GM23338 (cell line): Measurements from ENCODE around the gene CNDP2. TPM values are rescaled to one million over a fixed set of nuclear protein-coding genes. Genes with fewer than 3 reads are reported as not detected.

Source experiments
- ATAC-seq: fragments of 200-7000 bp; cut with Tn5 transposase; 3 replicates; pipeline ENCODE4 v1.9.1; 2020
- DNase-seq: peaks from one replicate; pipeline ENCODE4 v3.0.0-alpha.2; 2015; ENCODE audit warnings: low spot score
- H2AFZ ChIP-seq: fragments of 200-600 bp; sonication (generic); 2 replicates; pipeline ENCODE4 v1.8.0; 2016; ENCODE audit warnings: antibody characterized with exemption, mild to moderate bottlenecking, moderate library complexity
- H3F3A ChIP-seq: fragments of 200-600 bp; sonication (generic); replicated peaks from 2 replicates; pipeline ENCODE4 v1.8.0; 2017; ENCODE audit warnings: antibody characterized with exemption, mixed run types, low read depth
- H3K27ac ChIP-seq: fragments of 200-600 bp; sonication (generic); 2 replicates; pipeline ENCODE4 v1.6.1; 2016; ENCODE audit warnings: low read depth
- H3K27me3 ChIP-seq: fragments of 200-600 bp; sonication (generic); 2 replicates; pipeline ENCODE4 v1.8.0; 2016; ENCODE audit warnings: mild to moderate bottlenecking, mixed run types, moderate library complexity; ENCODE audit not compliant: insufficient read depth
- H3K36me3 ChIP-seq: fragments of 200-600 bp; sonication (generic); 2 replicates; pipeline ENCODE4 v1.8.0; 2016; ENCODE audit warnings: mild to moderate bottlenecking; ENCODE audit not compliant: insufficient read depth
- H3K4me1 ChIP-seq: fragments of 200-600 bp; sonication (generic); 2 replicates; pipeline ENCODE4 v1.8.0; 2016; ENCODE audit warnings: mild to moderate bottlenecking, moderate library complexity; ENCODE audit not compliant: insufficient read depth
- H3K4me2 ChIP-seq: fragments of 200-600 bp; sonication (generic); 2 replicates; pipeline ENCODE4 v1.7.1; 2017; ENCODE audit warnings: mixed run types
- H3K4me3 ChIP-seq: fragments of 200-600 bp; sonication (generic); 2 replicates; pipeline ENCODE4 v1.6.1; 2016; ENCODE audit warnings: mixed run types
- H3K79me2 ChIP-seq: fragments of 200-600 bp; sonication (generic); replicated peaks from 2 replicates; pipeline ENCODE4 v1.8.0; 2017; ENCODE audit warnings: mild to moderate bottlenecking; ENCODE audit not compliant: insufficient read depth
- H3K9me2 ChIP-seq: fragments of 200-600 bp; sonication (generic); 2 replicates; pipeline ENCODE4 v1.8.0; 2017; ENCODE audit not compliant: insufficient read depth
- H4K20me1 ChIP-seq: fragments of 200-600 bp; sonication (generic); replicated peaks from 2 replicates; pipeline ENCODE4 v1.8.0; 2017; ENCODE audit warnings: mild to moderate bottlenecking; ENCODE audit not compliant: insufficient read depth
- H3K27ac Mint-ChIP-seq: 2 replicates; pipeline ENCODE4 v1.8.0; 2020; ENCODE audit warnings: inconsistent platforms, mild to moderate bottlenecking, moderate library complexity, mixed read lengths
- H3K27me3 Mint-ChIP-seq: 3 replicates; pipeline ENCODE4 v1.8.0; 2022; ENCODE audit warnings: low read depth, mild to moderate bottlenecking, moderate library complexity, mixed read lengths, inconsistent platforms; ENCODE audit not compliant: insufficient read depth, poor library complexity
- H3K36me3 Mint-ChIP-seq: 3 replicates; pipeline ENCODE4 v1.8.0; 2021; ENCODE audit warnings: low read depth, mild to moderate bottlenecking, inconsistent platforms, moderate library complexity, mixed read lengths
- H3K4me1 Mint-ChIP-seq: 3 replicates; pipeline ENCODE4 v1.8.0; 2020; ENCODE audit warnings: mild to moderate bottlenecking, inconsistent platforms, mixed read lengths
- H3K4me3 Mint-ChIP-seq: 3 replicates; pipeline ENCODE4 v1.8.0; 2021; ENCODE audit warnings: moderate library complexity, mild to moderate bottlenecking, inconsistent platforms, mixed read lengths
- H3K9me3 Mint-ChIP-seq: 3 replicates; pipeline ENCODE4 v1.8.0; 2020; ENCODE audit warnings: moderate library complexity, mild to moderate bottlenecking, inconsistent platforms, mixed read lengths
- CREB1 ChIP-seq: fragments of 250-450 bp; sonication (Bioruptor Pico); IDR thresholded peaks from 2 replicates; pipeline ENCODE4 v1.5.0; 2020; ENCODE audit warnings: low read depth, mild to moderate bottlenecking, moderate library complexity
- EZH2 ChIP-seq: fragments of 200-600 bp; sonication (generic); IDR thresholded peaks from one replicate; pipeline ENCODE4 v1.8.0; 2017; ENCODE audit warnings: antibody characterized with exemption, mild to moderate bottlenecking, low read depth; ENCODE audit not compliant: unreplicated experiment
- EZH2phosphoT487 ChIP-seq: fragments of 200-600 bp; sonication (generic); IDR thresholded peaks from one replicate; pipeline ENCODE4 v1.8.1; 2018; ENCODE audit warnings: antibody characterized with exemption; ENCODE audit not compliant: unreplicated experiment
- JUNB ChIP-seq: IDR thresholded peaks from one replicate; pipeline ENCODE4 v1.6.1; 2016; ENCODE audit warnings: antibody characterized with exemption; ENCODE audit not compliant: unreplicated experiment
- NANOG ChIP-seq: IDR thresholded peaks from 2 replicates; pipeline ENCODE4 v1.6.1; 2016; ENCODE audit warnings: antibody characterized with exemption, borderline replicate concordance
- REST ChIP-seq: IDR thresholded peaks from one replicate; pipeline ENCODE4 v1.6.1; 2018; ENCODE audit warnings: antibody characterized with exemption; ENCODE audit not compliant: unreplicated experiment
- STAT1 ChIP-seq: IDR thresholded peaks from one replicate; pipeline ENCODE4 v1.6.1; 2016; ENCODE audit warnings: antibody characterized with exemption; ENCODE audit not compliant: unreplicated experiment
- polyA plus RNA-seq: library from polyadenylated mRNA; unstranded; fragments of >200 nt; fragmentation: Nextera tagmentation; extraction: Ambion mirVana; gene quantifications from 2 replicates; pipeline ENCODE4 v1.2.1, GENCODE V29; 2016
- total RNA-seq: library from RNA; depleted of rRNA; stranded (reverse); fragments of >200 nt; shearing (Covaris generic); gene quantifications from 2 replicates; pipeline ENCODE4 v1.2.3, GENCODE V29; 2014
- TF ChIP-seq, protein P1 (sequence below), 2 experiments: fragments of 200-600 bp in 1 of 2; sonication (generic) in 1 of 2; conservative IDR thresholded peaks; 2 replicates each; pipeline versions ENCODE4 v1.5.1 to v1.6.1; 2016 to 2017; ENCODE audit warnings: antibody characterized with exemption in 2 of 2, low read depth in 2 of 2, mild to moderate bottlenecking in 2 of 2, moderate library complexity in 1 of 2
- TF ChIP-seq, protein P2 (sequence below): fragments of 250-450 bp; sonication (Bioruptor Pico); IDR thresholded peaks from 2 replicates; pipeline ENCODE4 v1.5.0; 2020; ENCODE audit warnings: mild to moderate bottlenecking, moderate library complexity

Gene CNDP2
- total and polyA plus RNA-seq, 2 experiments from 2014 or later, result 116 to 175 TPM

DNA sequence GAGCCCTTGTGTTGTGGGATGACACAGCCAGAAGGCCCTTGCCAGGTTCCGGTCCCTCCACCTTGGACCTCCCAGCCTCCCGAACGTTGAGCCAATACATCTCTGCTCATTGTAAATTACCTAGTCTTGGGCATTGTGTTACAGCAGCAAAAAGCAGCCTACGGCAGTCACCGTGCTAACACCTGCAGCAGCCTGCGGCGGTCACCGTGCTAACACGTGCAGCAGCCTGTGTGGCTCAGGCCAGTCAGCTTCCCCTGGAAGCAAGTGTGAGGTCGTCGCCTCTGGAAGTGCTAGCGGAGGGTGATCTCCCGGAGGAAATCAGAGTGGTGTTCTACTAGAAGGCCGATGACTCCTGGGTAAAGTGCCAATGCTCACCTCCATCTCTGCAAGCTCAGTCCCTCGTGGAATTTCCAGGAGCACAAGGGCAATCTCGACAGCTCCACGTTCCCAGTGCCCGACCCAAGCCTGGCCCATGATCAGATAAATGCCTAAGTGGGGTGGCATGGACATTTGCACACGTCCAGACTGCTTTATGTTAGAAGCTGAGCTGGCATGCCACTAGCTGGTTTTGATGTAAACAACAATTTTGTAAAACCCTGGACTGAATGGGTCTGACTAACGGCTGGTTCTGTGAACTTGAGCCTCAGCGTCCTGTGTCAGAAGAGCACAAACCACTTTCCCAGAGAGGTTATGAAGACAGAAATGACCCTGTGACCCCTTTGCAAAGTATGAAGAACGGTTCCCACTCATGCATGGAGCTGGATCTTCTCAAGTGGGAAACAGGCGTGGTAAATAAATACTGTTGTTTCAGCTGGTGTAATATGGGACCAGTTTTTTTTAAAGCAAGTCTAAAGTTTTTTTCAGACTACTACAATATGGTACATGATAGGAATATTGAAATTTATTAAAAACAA lies 26.7 kb downstream of the CNDP2 start (continued):
- TF ChIP-seq, protein P1, sequence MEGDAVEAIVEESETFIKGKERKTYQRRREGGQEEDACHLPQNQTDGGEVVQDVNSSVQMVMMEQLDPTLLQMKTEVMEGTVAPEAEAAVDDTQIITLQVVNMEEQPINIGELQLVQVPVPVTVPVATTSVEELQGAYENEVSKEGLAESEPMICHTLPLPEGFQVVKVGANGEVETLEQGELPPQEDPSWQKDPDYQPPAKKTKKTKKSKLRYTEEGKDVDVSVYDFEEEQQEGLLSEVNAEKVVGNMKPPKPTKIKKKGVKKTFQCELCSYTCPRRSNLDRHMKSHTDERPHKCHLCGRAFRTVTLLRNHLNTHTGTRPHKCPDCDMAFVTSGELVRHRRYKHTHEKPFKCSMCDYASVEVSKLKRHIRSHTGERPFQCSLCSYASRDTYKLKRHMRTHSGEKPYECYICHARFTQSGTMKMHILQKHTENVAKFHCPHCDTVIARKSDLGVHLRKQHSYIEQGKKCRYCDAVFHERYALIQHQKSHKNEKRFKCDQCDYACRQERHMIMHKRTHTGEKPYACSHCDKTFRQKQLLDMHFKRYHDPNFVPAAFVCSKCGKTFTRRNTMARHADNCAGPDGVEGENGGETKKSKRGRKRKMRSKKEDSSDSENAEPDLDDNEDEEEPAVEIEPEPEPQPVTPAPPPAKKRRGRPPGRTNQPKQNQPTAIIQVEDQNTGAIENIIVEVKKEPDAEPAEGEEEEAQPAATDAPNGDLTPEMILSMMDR (conservative IDR thresholded peaks at IDR 0.05; ENCODE audit: low read depth in 2 of 2), result no peak
- TF ChIP-seq REST (no peak), JUNB (no peak), NANOG (no peak)

- H3K36me3 Mint-ChIP-seq, result peaks cover 59% of the 10 kb centered on the region
- no peak for DNase-seq
- peaks cover 3% of the 10 kb centered on the region; the same call in 1 of the 2 replicates for H3K9me2 ChIP-seq
- no peak overlapping the region for H3K27ac Mint-ChIP-seq
- H3K4me2 ChIP-seq, result no peak overlapping the region
- no peaks in the 10 kb centered on the region for H4K20me1 ChIP-seq
- no peak overlapping the region for H3K4me3 ChIP-seq
- H3K4me1 ChIP-seq, result no peaks in the 10 kb centered on the region
- peaks cover 43% of the 10 kb centered on the region for H3K9me3 Mint-ChIP-seq
- peaks cover 3% of the 10 kb centered on the region; the same call in 2 of the 3 replicates for H3K4me1 Mint-ChIP-seq
- H3K79me2 ChIP-seq, result no peaks in the 10 kb centered on the region
- no peaks in the 10 kb centered on the region for H3K27me3 ChIP-seq
- H3K27me3 Mint-ChIP-seq, result peaks cover 12% of the 10 kb centered on the region
- H3F3A ChIP-seq, result no peaks in the 10 kb centered on the region
- no peaks in the 10 kb centered on the region for H3K36me3 ChIP-seq
- H2AFZ ChIP-seq, result no peak overlapping the region
- no peak overlapping the region for H3K4me3 Mint-ChIP-seq
- ATAC-seq, result no peak
- H3K27ac ChIP-seq, result no peak overlapping the region
- no peak for TF ChIP-seq NANOG
- no peak for TF ChIP-seq STAT1
- TF ChIP-seq, protein P1 (conservative IDR thresholded peaks at IDR 0.05; ENCODE audit: low read depth in 2 of 2), result no peak
- no peak for TF ChIP-seq EZH2phosphoT487
- TF ChIP-seq EZH2, result no peak
- TF ChIP-seq, protein P2, sequence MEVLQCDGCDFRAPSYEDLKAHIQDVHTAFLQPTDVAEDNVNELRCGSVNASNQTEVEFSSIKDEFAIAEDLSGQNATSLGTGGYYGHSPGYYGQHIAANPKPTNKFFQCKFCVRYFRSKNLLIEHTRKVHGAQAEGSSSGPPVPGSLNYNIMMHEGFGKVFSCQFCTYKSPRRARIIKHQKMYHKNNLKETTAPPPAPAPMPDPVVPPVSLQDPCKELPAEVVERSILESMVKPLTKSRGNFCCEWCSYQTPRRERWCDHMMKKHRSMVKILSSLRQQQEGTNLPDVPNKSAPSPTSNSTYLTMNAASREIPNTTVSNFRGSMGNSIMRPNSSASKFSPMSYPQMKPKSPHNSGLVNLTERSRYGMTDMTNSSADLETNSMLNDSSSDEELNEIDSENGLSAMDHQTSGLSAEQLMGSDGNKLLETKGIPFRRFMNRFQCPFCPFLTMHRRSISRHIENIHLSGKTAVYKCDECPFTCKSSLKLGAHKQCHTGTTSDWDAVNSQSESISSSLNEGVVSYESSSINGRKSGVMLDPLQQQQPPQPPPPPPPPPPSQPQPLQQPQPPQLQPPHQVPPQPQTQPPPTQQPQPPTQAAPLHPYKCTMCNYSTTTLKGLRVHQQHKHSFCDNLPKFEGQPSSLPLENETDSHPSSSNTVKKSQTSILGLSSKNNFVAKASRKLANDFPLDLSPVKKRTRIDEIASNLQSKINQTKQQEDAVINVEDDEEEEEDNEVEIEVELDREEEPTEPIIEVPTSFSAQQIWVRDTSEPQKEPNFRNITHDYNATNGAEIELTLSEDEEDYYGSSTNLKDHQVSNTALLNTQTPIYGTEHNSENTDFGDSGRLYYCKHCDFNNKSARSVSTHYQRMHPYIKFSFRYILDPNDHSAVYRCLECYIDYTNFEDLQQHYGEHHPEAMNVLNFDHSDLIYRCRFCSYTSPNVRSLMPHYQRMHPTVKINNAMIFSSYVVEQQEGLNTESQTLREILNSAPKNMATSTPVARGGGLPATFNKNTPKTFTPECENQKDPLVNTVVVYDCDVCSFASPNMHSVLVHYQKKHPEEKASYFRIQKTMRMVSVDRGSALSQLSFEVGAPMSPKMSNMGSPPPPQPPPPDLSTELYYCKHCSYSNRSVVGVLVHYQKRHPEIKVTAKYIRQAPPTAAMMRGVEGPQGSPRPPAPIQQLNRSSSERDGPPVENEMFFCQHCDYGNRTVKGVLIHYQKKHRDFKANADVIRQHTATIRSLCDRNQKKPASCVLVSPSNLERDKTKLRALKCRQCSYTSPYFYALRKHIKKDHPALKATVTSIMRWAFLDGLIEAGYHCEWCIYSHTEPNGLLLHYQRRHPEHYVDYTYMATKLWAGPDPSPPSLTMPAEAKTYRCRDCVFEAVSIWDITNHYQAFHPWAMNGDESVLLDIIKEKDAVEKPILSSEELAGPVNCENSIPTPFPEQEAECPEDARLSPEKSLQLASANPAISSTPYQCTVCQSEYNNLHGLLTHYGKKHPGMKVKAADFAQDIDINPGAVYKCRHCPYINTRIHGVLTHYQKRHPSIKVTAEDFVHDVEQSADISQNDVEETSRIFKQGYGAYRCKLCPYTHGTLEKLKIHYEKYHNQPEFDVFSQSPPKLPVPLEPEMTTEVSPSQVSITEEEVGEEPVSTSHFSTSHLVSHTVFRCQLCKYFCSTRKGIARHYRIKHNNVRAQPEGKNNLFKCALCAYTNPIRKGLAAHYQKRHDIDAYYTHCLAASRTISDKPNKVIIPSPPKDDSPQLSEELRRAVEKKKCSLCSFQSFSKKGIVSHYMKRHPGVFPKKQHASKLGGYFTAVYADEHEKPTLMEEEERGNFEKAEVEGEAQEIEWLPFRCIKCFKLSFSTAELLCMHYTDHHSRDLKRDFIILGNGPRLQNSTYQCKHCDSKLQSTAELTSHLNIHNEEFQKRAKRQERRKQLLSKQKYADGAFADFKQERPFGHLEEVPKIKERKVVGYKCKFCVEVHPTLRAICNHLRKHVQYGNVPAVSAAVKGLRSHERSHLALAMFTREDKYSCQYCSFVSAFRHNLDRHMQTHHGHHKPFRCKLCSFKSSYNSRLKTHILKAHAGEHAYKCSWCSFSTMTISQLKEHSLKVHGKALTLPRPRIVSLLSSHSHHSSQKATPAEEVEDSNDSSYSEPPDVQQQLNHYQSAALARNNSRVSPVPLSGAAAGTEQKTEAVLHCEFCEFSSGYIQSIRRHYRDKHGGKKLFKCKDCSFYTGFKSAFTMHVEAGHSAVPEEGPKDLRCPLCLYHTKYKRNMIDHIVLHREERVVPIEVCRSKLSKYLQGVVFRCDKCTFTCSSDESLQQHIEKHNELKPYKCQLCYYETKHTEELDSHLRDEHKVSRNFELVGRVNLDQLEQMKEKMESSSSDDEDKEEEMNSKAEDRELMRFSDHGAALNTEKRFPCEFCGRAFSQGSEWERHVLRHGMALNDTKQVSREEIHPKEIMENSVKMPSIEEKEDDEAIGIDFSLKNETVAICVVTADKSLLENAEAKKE, result no peak
- no peak for TF ChIP-seq CREB1 (CRISPR knock-in tag)
Observed at GRCh38 chr18:74524097-74524496, 27.9 kb downstream of the CNDP2 start.
